Stimulated activated CD4-positive, alpha-beta T cell treated with anti-CD3 and anti-CD28 coated beads, TNF-alpha, amount 100 ng/mL, for 48 hours (primary cell): ENCODE results near the gene SIRT7.
"Not testable (repeated sequence)": the region's sequence is repeated elsewhere in the genome, so short reads cannot be mapped to it uniquely, and the experiment has no call there.

ENCODE experiments used
- DNase-seq, 3 donors: peaks; one replicate each; pipeline ENCODE4 v3.0.0-alpha.2; 2020; ENCODE audit warnings: low read depth in 3 of 3

SIRT7 gene

DNA sequence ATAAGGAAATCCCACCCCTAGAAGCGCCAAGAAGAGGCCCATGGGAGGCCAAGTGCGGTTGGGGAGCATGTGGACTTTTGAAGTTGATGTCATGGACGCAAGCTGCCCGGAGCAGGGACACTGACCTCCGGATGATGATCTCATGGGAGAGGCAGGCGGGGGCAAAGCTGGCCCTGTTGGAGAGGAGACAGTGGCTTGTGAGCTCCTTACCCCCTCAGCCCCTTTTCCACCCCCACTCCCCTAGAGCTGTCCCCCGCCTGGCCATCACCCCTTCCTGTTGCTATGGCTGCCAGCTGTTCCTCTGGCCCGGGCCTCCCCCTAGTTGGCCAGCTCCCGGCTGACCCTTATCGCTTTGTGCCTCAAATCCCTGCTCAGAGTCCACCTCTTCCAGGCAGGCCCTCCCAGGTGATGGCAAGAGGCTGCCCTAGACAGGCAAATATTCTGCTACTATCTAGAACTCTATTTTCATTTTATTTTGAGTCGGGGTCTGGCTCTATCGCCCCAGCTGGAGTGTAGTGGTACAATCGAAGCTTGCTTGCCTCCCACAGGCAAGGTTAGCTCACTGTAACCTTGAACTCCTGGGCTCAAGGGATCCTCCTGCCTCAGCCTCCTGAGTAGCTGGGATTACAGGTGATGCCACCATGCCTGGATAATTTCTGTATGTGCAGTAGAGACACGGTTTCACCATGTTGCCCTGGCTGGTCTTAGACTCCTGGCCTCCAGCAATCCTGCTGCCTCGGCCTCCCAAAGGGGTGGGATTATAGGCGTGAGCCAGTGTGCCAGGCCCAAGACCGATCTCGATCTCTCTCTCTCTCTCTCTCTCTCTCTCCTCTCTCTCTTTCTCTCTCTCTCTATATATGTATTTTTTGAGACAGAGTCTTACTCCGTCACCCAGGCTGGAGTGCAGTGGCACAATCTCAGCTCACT lies 36.4 kb upstream of the SIRT7 start:
- DNase-seq, result no peak

DNA sequence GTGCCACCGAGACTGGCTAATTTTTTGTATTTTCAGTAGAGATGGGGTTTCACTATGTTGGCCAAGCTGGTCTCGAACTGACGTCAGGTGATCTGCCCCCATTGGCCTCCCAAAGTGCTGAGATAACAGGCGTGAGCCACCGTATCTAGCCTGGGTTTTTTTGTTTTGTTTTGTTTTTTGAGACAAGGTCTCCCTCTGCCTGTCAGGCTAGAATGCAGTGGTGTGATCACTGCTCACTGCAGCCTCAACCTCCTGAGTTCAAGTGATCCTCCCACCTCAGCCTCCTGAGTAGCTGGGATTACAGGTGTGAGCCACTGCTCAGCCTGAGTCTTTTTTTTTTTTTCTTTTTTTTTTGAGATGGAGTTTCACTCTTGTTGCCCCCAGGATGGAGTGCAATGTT lies 35.5 kb upstream of the SIRT7 start:
- DNase-seq, result not testable (repeated sequence)

- DNase-seq, result no peak
Observed at GRCh38 chr17:81952792-81953228, 34.8 kb upstream of the SIRT7 start.

GRCh38 chr17:81951785-81952684 lies 34.1 kb upstream of the SIRT7 start:
- no peak for DNase-seq

- DNase-seq, result no peak
Observed at GRCh38 chr17:81950501-81950900, 32.5 kb upstream of the SIRT7 start.

DNA sequence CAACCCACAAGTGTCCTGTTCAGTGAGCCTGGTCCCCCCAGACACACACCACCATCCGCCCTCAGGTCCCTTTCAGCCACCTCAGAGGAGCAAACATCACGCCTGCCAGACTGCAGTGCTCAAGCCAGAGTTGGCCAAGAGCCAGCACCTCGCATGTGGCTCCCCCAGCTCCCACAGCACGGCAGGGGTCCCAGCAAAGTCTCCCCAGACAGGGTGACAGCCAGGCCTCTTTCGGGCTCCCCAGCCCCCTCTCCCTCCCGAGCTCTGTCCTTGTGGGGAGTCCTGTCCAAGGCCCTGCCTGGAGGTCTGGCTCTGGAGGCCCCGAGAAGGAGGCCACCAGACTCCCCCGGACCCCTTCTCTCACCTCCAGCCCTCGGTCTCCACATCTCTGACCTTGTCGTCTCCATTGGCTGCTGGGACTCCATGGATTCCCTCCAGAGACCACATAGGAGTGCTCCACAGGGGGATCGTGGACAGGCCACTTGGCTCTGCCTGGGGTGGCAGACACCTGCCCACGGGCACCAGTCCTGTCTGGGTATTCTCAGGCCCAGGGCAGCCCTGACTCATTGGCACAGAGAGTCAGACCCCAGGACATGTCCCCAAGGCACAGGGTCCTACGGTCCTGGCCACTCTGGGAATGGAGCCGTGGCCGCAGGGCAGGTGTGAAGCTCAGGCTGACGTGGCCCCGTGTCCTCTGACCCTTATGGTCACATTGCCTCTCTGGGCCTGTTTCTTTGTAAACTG lies 30.8 kb upstream of the SIRT7 start:
- DNase-seq, result no peak

DNA sequence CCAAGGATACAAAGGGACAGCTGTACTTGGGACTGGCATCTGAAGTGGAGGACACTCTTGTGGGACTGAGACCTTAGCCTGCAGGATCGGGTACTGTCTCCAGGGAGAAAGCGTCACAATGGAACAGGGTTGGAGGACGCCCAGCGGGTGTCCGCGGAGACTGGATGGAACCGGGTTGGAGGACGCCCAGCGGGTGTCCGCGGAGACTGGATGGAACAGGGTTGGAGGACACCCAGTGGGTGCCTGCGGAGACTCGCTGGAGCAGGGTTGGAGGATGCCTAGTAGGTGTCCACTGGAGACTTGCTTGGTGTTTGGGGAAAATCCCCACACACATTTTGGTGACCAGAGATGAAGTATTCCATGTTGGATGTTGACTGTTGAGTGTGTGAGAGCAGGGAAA lies 29.2 kb upstream of the SIRT7 start, which contains the start of gene MYADML2:
Gene MYADML2 (minus strand): TSS at position 45 of the 400 bp plus-strand sequence. CDS start 5,492 bp downstream, outside the sequence.
- no peak for DNase-seq

DNA sequence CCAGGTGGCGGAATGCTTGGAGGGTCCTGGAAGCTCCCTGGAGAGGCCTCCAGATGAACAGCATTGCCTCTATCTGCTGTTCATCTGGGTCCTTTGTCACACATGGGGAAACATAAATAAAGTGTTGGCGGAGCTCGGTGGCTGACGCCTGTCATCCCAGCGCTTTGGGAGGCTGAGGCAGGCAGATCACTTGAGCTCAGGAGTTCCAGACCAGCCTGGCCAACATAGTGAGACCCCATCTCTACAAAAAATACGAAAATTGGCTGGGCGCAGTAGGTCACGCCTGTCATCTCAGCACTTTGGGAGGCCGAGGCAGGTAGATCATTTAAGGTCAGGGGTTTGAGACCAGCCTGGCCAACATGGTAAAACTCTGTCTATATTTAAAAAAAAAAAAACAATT lies 26.9 kb upstream of the SIRT7 start:
- no peak for DNase-seq

- no peak for DNase-seq
Observed at GRCh38 chr17:81942167-81942553, 24.2 kb upstream of the SIRT7 start.

DNA sequence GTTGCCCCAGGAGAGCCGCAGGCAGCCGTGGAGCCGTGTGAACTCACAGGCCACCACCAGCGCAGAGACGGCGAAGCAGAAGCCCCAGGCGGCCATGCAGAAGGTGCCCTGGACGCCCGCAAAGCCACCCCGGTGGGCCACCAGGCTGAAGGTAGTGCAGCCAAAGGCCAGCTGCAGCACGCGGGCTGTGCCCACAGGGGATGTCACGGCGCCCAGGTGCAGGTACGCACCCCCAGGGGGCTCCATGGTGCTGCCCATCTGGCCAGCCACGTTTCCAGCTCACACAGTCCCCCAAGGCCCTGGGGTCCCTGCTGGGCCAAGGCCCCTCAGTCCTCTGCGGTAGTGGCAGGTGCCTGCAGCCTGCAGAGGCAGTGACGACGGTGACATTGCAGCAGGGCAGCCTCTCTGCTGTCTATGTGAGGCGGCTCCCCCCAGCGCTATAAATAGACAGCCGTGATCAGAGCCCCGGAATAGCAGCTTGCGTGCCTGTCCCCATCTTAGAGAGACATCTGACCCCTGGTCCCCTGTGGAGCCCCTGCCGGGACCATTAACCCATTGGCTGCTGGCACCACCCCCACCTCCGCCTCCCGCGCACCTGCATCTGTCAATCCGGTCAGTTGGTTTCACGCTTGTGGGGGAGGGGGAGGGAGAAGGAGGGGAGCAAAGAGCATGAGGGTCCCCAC lies 23.6 kb upstream of the SIRT7 start:
- DNase-seq, result no peak

GRCh38 chr17:81940538-81941483 lies 22.8 kb upstream of the SIRT7 start:
- DNase-seq, result no peak

- DNase-seq, result no peak
Observed at GRCh38 chr17:81939881-81940385, 22.0 kb upstream of the SIRT7 start.

- DNase-seq, result no peak
Observed at GRCh38 chr17:81939218-81939617, 21.2 kb upstream of the SIRT7 start.

GRCh38 chr17:81935709-81936084 lies 17.7 kb upstream of the SIRT7 start:
- DNase-seq, result no peak

- no peak for DNase-seq
Observed at GRCh38 chr17:81934850-81935708, 17.1 kb upstream of the SIRT7 start.

- DNase-seq, result no peak
Observed at GRCh38 chr17:81934098-81934757, 16.3 kb upstream of the SIRT7 start.

DNA sequence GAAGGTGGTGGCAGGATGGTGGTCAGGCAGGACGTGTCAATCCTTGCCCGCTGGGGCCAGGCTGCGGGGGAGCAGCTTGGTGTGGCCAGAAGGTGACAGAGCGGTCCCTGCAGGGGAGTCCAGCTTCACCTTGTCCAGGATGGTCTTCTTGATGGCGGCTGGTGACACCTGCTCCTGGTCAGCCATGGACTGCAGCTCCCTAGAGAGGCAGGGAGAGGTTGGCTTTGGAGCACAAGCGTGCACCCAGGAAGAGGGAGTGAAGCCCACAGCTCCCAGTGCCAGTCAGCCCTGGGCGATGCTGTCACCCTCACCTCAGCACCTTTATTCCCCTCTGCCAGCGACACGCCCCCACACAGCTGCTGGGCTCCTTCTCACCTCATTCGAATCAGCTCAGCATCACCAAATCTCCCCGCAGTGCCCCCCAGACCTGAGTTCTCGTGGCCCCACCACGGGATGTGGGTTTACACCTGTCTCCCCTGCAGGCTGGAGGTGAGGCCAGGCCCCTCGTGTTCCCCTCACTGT lies 15.3 kb upstream of the SIRT7 start:
- no peak for DNase-seq

DNA sequence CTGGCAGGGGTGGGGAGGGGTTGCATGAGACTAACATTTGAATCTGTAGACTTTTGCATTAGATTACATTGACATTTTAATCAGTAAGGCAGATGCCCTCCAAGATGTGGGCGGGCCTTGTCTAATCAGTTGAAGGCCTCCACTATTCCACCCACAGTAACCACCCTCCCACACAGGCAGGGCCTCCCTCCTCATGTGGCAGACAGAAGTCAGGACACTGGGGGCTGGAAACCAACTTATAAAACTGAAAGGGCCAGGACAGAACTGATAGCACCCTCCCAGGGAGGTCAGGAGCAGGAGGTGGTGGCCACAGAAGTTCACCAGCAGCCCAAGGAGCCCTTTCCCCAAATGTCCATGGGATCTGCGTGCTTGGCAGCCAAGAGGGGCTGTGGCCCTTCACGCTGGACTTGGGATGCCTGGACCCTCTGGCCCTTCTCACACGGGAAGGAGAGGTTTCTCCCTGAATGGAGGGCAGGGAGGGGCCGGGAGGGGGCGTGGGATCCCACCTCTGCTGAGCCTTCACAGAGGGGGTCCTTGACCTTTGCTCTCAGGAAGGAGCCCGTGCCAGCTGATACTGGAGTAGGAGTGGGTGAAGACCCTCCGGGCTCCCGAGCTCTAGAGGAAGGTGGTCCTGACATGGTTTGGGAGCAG lies 14.5 kb upstream of the SIRT7 start:
- no peak for DNase-seq
